ENCODE data around the gene ATPAF1. TPM values are rescaled to one million over a fixed set of nuclear protein-coding genes. Genes with fewer than 3 reads are reported as not detected.

The ATPAF1 gene
- total and polyA plus RNA-seq, 10 of the 15 experiments (the other 5 are each of a cell fraction or from before 2014, with no cell fraction given) = 15.2 to 93.5 (median 48.4) TPM

- intact Hi-C loops (cut with micrococcal nuclease; ENCODE audit: unreplicated experiment) = loop anchor here (1.0 kb wide), 1 partner anchor 103 kb away; no protein-coding TSS in a partner anchor
- in situ Hi-C loops (cut with MboI) = no loop called here
- Histone ChIP-seq H3K4me1 (ENCODE audit: control insufficient read depth, insufficient read depth, low read length) (peaks cover 19% of the 10 kb centered on the region), H3K9ac (ENCODE audit: control insufficient read depth, insufficient read depth, low read length) (no peak overlapping the region), H3K27me3 (replicated peaks in 1 of 2; ENCODE audit: control insufficient read depth in 2 of 2, insufficient read depth in 2 of 2, low read length in 1 of 2) (no peaks in the 10 kb centered on the region), H4K20me1 (ENCODE audit: control insufficient read depth, insufficient read depth) (no peaks in the 10 kb centered on the region), H3K36me3 (ENCODE audit: control insufficient read depth in 2 of 2, insufficient read depth in 2 of 2, low read length in 1 of 2) (no peaks in the 10 kb centered on the region), H3K9me3 (replicated peaks; ENCODE audit: control insufficient read depth, insufficient read depth, low read length) (no peaks in the 10 kb centered on the region), H2AFZ (ENCODE audit: control insufficient read depth, low read depth, low read length) (no peak overlapping the region), H3K27ac (ENCODE audit: control insufficient read depth, insufficient read depth) (no peak overlapping the region), H3K4me3 (no peak overlapping the region), H3K4me2 (ENCODE audit: control insufficient read depth, insufficient read depth) (no peak overlapping the region), H3K79me2 (ENCODE audit: control insufficient read depth, insufficient read depth, low read length) (no peaks in the 10 kb centered on the region)
- DNase-seq (ENCODE audit: low read depth, low spot score) (no peak), FAIRE-seq (no peak), ATAC-seq (no peak)
- CTCF ChIA-PET = interaction anchor here (0.9 to 4.7 kb wide), 7 partner anchors 9 to 103 kb away, joined by 3 to 37 read pairs (median 3); no protein-coding TSS in a partner anchor
- SMC1A ChIA-PET (ENCODE audit: uncharacterized antibody, unreplicated experiment) = interaction anchor here (1.0 to 2.3 kb wide), 2 partner anchors 99 to 103 kb away, joined by 3 to 13 read pairs; no protein-coding TSS in a partner anchor
- TF ChIP-seq SUZ12 (IDR thresholded peaks at IDR 0.05; ENCODE audit: unreplicated experiment) = no peak
- no peak for TF ChIP-seq ZNF217 (IDR thresholded peaks at IDR 0.05)
- TF ChIP-seq EP300 (IDR thresholded peaks at IDR 0.05; ENCODE audit: borderline replicate concordance in 1 of 2, control insufficient read depth in 1 of 2, low read depth in 2 of 2, low read length in 2 of 2) = no peak
- TF ChIP-seq NFYB (IDR thresholded peaks at IDR 0.05; ENCODE audit: insufficient read depth, low read depth, low read length) = no peak
- no peak for TF ChIP-seq ZBTB11 (CRISPR knock-in tag; IDR thresholded peaks at IDR 0.05)
- RAD21 ChIA-PET (ENCODE audit: unreplicated experiment) = interaction anchor here (0.6 to 3.4 kb wide), 4 partner anchors 8 to 104 kb away, joined by 3 to 15 read pairs (median 3); partner anchors contain the start of gene EFCAB14
- BruUV-seq (replicated peaks) = no TSS peak
- 57% methylated on average over 7 of the region's 7 CpGs for WGBS (ENCODE audit: insufficient coverage, insufficient replicate concordance, low lambda C conversion rate, missing lambda C conversion rate)
- POLR2A ChIA-PET = interaction anchor here (1.1 kb wide), 1 partner anchor 8 kb away, joined by 3 read pairs; no protein-coding TSS in a partner anchor
Observed at GRCh38 chr1:46621930-46622329, 46.2 kb downstream of the ATPAF1 start.
